Heart right ventricle (tissue), 12 donors: Measurements from ENCODE around the gene IFRD2. TPM values are rescaled to one million over a fixed set of nuclear protein-coding genes. Genes with fewer than 3 reads are reported as not detected.

Experiments
- polyA plus RNA-seq, 2 donors: library from polyadenylated mRNA; stranded (reverse); fragments of 200-250 nt; gene quantifications; one replicate each; pipeline ENCODE4 v1.2.3, GENCODE V29; 2013
- total RNA-seq, 10 donors: library from RNA; stranded (reverse); fragmentation: NEBNext Ultra II Directional in 3 of 10; extraction: Animal tissue kit (Norgen Biotek cat#: 25700) in 3 of 10; gene quantifications; one replicate each; pipeline versions ENCODE4 v1.2.1 to v1.2.4, GENCODE V29; 2021 to 2023
- donor health status: ischemic (EF 13 %, LVEDD 7.1; RV severe dilation, severe dysfunction).
- donor health status: healthy with polysubstance abuse.
- donor health status: DM: no; HTN: yes; CAD: no.
- donor health status: DM: no; HTN: no; CAD: no.
- donor health status: ischemic (EF 25% LVEDD 6.9; RV normal size, moderate dysfunction).
- donor health status: ischemic (EF 25% LVEDD 5.7; RV mildly dilated, moderate dysfunction).
- donor health status: healthy.
- donor health status: nonischemic (EF 11% LVEDD 7.7; RV severe dilation, severe dysfunction).
- donor health status: DM: yes; HTN: yes; CAD: no.
- donor health status: PGD.
- donor health status: ischemic (EF 29% LVEDD 5.4; RV normal size, mild dysfunction).
- donor health status: nonischemic (EF 23%, LVEDD 6.1; RV moderate dilation, normal function).

Gene IFRD2
- total and polyA plus RNA-seq, 12 donors: 45.3 to 123 (median 57.0) TPM

Other genes with a start within 250 kb of the IFRD2 start
- gene RBM5, start 203.5 kb downstream of the IFRD2 start, total RNA-seq: 10 to 100 TPM; 46.9 to 67.0 (median 56.8) TPM
- gene RBM5, start 203.5 kb downstream of the IFRD2 start, polyA plus RNA-seq: 10 to 100 TPM; 30.2 to 86.3 TPM
- gene SEMA3F, start 137.1 kb downstream of the IFRD2 start, total RNA-seq: 10 to 100 TPM in 5 of 10 donors, 1 to 10 TPM in 5; 5.1 to 37.2 (median 10.2) TPM
- gene SEMA3F, start 137.1 kb downstream of the IFRD2 start, polyA plus RNA-seq: 10 to 100 TPM; 15.1 to 21.3 TPM
- gene GNAT1, start 100.8 kb downstream of the IFRD2 start, total RNA-seq: not detected
- gene GNAT1, start 100.8 kb downstream of the IFRD2 start, polyA plus RNA-seq: not detected
- gene SLC38A3, start 87.2 kb downstream of the IFRD2 start, total RNA-seq: 10 to 100 TPM in 7 of 10 donors, 1 to 10 TPM in 3; 6.2 to 16.4 (median 11.2) TPM
- 10 to 100 TPM in 1 of 2 donors, 1 to 10 TPM in 1; 1.4 to 11.8 TPM for gene SLC38A3, start 87.2 kb downstream of the IFRD2 start, polyA plus RNA-seq
- gene GNAI2, start 56.2 kb downstream of the IFRD2 start, total RNA-seq: 100 to 1,000 TPM; 112 to 270 (median 146) TPM
- gene GNAI2, start 56.2 kb downstream of the IFRD2 start, polyA plus RNA-seq: 100 to 1,000 TPM; 107 to 171 TPM
- 10 to 100 TPM; 14.9 to 28.8 (median 21.9) TPM for gene SEMA3B, start 23.3 kb downstream of the IFRD2 start, total RNA-seq
- 10 to 100 TPM; 21.2 to 46.7 TPM for gene SEMA3B, start 23.3 kb downstream of the IFRD2 start, polyA plus RNA-seq
- gene LSMEM2, start 13.3 kb downstream of the IFRD2 start, total RNA-seq: 10 to 100 TPM; 13.2 to 45.2 (median 33.2) TPM
- gene LSMEM2, start 13.3 kb downstream of the IFRD2 start, polyA plus RNA-seq: 10 to 100 TPM in 1 of 2 donors, 1 to 10 TPM in 1; 1.9 to 26.3 TPM
- 1 to 10 TPM in 8 of 10 donors, under 1 TPM in 2; 0.80 to 3.0 (median 1.9) TPM for gene HYAL3, start 7.0 kb upstream of the IFRD2 start, total RNA-seq
- 1 to 10 TPM; 2.0 to 2.8 TPM for gene HYAL3, start 7.0 kb upstream of the IFRD2 start, polyA plus RNA-seq
- gene NAA80, start 7.0 kb upstream of the IFRD2 start, total RNA-seq: 10 to 100 TPM in 1 of 10 donors, 1 to 10 TPM in 9; 7.7 to 11.1 (median 8.2) TPM
- 10 to 100 TPM in 1 of 2 donors, 1 to 10 TPM in 1; 6.4 to 13.5 TPM for gene NAA80, start 7.0 kb upstream of the IFRD2 start, polyA plus RNA-seq
- gene HYAL1, start 11.1 kb upstream of the IFRD2 start, total RNA-seq: 100 to 1,000 TPM in 1 of 10 donors, 10 to 100 TPM in 9; 48.8 to 120 (median 66.7) TPM
- gene HYAL1, start 11.1 kb upstream of the IFRD2 start, polyA plus RNA-seq: 10 to 100 TPM; 41.0 to 70.5 TPM
- gene HYAL2, start 30.3 kb upstream of the IFRD2 start, total RNA-seq: 10 to 100 TPM; 25.1 to 94.0 (median 35.2) TPM
- gene HYAL2, start 30.3 kb upstream of the IFRD2 start, polyA plus RNA-seq: 100 to 1,000 TPM in 1 of 2 donors, 10 to 100 TPM in 1; 86.5 to 135 TPM
- gene TUSC2, start 35.8 kb upstream of the IFRD2 start, total RNA-seq: 10 to 100 TPM; 23.7 to 34.9 (median 26.9) TPM
- 10 to 100 TPM; 27.4 to 59.1 TPM for gene TUSC2, start 35.8 kb upstream of the IFRD2 start, polyA plus RNA-seq
- 10 to 100 TPM in 8 of 10 donors, 1 to 10 TPM in 2; 9.9 to 17.8 (median 11.9) TPM for gene RASSF1, start 48.4 kb upstream of the IFRD2 start, total RNA-seq
- gene RASSF1, start 48.4 kb upstream of the IFRD2 start, polyA plus RNA-seq: 10 to 100 TPM; 22.1 to 59.8 TPM
- gene ZMYND10, start 53.3 kb upstream of the IFRD2 start, total RNA-seq: under 1 TPM in 3 of 10 donors, not detected in 7; 0.15 to 0.65 (median 0.22) TPM
- under 1 TPM; 0.20 to 0.88 TPM for gene ZMYND10, start 53.3 kb upstream of the IFRD2 start, polyA plus RNA-seq
- gene NPRL2, start 58.3 kb upstream of the IFRD2 start, total RNA-seq: 10 to 100 TPM; 13.0 to 23.6 (median 16.3) TPM
- 10 to 100 TPM; 15.5 to 29.8 TPM for gene NPRL2, start 58.3 kb upstream of the IFRD2 start, polyA plus RNA-seq
- 10 to 100 TPM in 1 of 10 donors, 1 to 10 TPM in 9; 3.9 to 10.9 (median 5.6) TPM for gene CYB561D2, start 58.4 kb upstream of the IFRD2 start, total RNA-seq
- gene CYB561D2, start 58.4 kb upstream of the IFRD2 start, polyA plus RNA-seq: 10 to 100 TPM in 1 of 2 donors, 1 to 10 TPM in 1; 8.1 to 21.8 TPM
- 10 to 100 TPM; 18.7 to 32.8 (median 24.2) TPM for gene TMEM115, start 67.1 kb upstream of the IFRD2 start, total RNA-seq
- gene TMEM115, start 67.1 kb upstream of the IFRD2 start, polyA plus RNA-seq: 10 to 100 TPM; 18.1 to 47.6 TPM
- gene CACNA2D2, start 211.2 kb upstream of the IFRD2 start, total RNA-seq: 1 to 10 TPM in 9 of 10 donors, under 1 TPM in 1; 0.95 to 3.9 (median 2.6) TPM
- 1 to 10 TPM in 1 of 2 donors, under 1 TPM in 1; 0.42 to 2.2 TPM for gene CACNA2D2, start 211.2 kb upstream of the IFRD2 start, polyA plus RNA-seq